Activated T-helper 1 cell treated with anti-CD3 and anti-CD28 coated beads, Interleukin-12 subunit alpha, Interleukin-12 subunit beta, Interleukin-2, Interleukin-4 antibody, amounts not matched to agents 30 ng/mL and 10 ng/mL and 1 ng/mL, durations not matched to agents 14 hours and 24 hours and 36 hours (primary cell): ENCODE results near the gene PERM1. TPM values are rescaled to one million over a fixed set of nuclear protein-coding genes. Genes with fewer than 3 reads are reported as not detected.
"Not testable (repeated sequence)": the region's sequence is repeated elsewhere in the genome, so short reads cannot be mapped to it uniquely, and the experiment has no call there.

Experiments
- DNase-seq: peaks from one replicate; pipeline ENCODE4 v3.0.0; 2021; ENCODE audit warnings: low spot score
- H3K27ac Mint-ChIP-seq: one replicate; pipeline ENCODE4 v1.8.0; 2021; ENCODE audit warnings: mild to moderate bottlenecking, mixed read lengths
- H3K27me3 Mint-ChIP-seq: one replicate; pipeline ENCODE4 v1.8.0; 2022; ENCODE audit warnings: mild to moderate bottlenecking, moderate library complexity, mixed read lengths; ENCODE audit not compliant: insufficient read depth
- H3K36me3 Mint-ChIP-seq: one replicate; pipeline ENCODE4 v1.8.0; 2021; ENCODE audit warnings: low read depth, mixed read lengths
- H3K4me1 Mint-ChIP-seq: one replicate; pipeline ENCODE4 v1.8.0; 2021; ENCODE audit warnings: low read depth, mixed read lengths
- H3K4me3 Mint-ChIP-seq: one replicate; pipeline ENCODE4 v1.8.0; 2021; ENCODE audit warnings: mild to moderate bottlenecking, moderate library complexity, mixed read lengths
- H3K9me3 Mint-ChIP-seq: one replicate; pipeline ENCODE4 v1.8.0; 2021; ENCODE audit warnings: mixed read lengths
- intact Hi-C: fragments of 100-400 bp; cut with micrococcal nuclease; formaldehyde crosslinking; loops from one replicate; pipeline ENCODE4 v1.15.1; 2024
- total RNA-seq: library from RNA; stranded (reverse); gene quantifications from 2 replicates; pipeline ENCODE4 v1.2.3, GENCODE V29; 2022

Gene PERM1
- total RNA-seq, 1 donor from 2014 or later: not detected

DNA sequence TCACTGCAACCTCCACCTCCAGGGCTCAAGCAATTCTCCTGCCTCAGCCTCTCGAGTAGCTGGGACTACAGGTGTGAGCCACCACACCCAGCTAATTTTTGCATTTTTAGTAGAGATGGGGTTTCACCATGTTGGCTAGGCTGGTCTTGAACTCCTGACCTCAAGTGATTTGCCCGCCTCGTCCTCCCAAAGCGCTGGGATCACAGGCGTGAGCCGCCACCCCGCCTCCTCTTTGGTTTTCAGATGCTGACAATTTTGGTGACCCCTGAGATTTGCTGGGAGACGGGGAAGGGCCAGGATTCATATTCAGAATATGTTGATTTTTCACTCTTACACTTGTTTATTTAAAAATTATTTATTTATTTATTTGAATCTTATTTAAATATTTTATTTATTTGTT is 28.2 kb upstream of the PERM1 start:
- H3K9me3 Mint-ChIP-seq, H3K27me3 Mint-ChIP-seq, DNase-seq, H3K36me3 Mint-ChIP-seq, intact Hi-C loops, H3K4me3 Mint-ChIP-seq, H3K27ac Mint-ChIP-seq: not testable (repeated sequence)
- peaks cover 30% of the 10 kb centered on the region for H3K4me1 Mint-ChIP-seq

DNA sequence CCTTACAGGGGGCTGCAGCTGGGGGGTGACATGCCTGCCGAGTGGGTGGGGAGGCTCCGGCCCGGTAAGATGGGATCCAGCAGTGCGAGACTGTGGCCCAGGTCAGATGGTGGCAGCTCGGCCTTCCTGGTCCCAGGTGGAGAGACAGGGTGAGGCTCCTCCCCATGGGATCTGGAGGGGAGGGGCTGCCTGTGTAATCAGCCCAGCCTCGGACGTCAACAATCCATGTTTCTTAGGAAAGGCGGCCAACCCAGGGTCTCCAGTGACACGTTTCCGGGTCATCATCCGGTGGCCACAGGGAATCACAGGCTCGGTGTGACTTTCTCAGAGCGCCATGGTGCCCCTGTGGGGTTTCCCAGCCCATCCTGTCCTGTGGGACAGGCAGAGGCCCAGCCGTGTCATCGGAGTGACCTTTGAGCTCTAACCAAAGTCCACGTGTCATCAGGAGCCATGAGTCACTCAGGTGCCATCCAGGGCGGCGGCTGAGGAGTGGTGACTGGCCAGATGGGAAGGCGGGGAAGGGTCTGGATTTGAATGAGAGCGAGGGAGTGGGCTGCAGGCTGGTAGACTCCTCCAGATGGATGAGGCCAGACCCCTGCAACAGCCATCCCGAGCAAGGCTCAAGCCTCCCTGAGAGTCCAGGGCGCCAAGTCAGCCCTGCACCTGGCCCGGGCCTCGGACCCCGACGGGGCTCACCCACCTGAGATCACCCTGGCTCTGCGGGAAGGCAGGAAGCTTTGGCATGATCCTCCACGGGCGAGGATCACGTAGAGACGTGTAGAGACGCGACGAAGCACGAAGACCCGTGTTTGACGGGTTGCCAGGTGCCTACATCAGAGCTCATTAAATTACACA is 24.6 kb upstream of the PERM1 start:
- intact Hi-C loops: no loop called here
- H3K4me1 Mint-ChIP-seq: peaks cover 11% of the 10 kb centered on the region
- no peak overlapping the region for H3K4me3 Mint-ChIP-seq
- H3K27ac Mint-ChIP-seq: no peak overlapping the region
- H3K27me3 Mint-ChIP-seq: peaks cover 29% of the 10 kb centered on the region
- no peaks in the 10 kb centered on the region for H3K9me3 Mint-ChIP-seq
- no peaks in the 10 kb centered on the region for H3K36me3 Mint-ChIP-seq
- no peak for DNase-seq

DNA sequence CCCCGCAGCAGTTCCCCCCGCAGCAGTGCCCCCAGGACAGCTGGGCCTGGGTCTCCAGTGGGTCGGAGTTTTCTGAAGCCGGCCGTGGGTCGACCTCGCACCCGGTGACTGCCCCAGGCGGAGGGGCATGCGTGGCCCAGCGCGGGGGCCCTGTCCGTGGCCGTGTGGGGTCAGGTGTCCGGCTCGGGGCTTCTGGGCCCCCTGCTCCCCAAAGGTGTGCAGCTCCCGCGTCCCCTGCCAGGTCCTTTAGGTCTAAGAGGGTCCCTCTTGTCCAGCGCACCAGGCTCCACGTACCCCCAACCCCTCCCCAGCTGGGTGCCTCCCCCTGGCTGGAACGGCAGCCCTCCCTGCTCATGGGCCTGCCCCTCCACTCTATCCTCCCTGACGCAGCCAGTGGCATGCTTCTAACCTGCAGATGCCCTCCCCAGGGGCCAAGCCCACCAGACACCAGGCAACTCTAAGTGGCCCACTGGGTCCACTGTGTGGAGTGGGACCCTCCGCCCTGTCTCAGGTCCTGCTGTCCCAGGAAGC is 23.9 kb upstream of the PERM1 start:
- peaks cover 29% of the 10 kb centered on the region for H3K27me3 Mint-ChIP-seq
- no peak overlapping the region for H3K27ac Mint-ChIP-seq
- no peak overlapping the region for H3K4me3 Mint-ChIP-seq
- intact Hi-C loops: no loop called here
- H3K4me1 Mint-ChIP-seq: peaks cover 11% of the 10 kb centered on the region
- no peaks in the 10 kb centered on the region for H3K36me3 Mint-ChIP-seq
- DNase-seq: no peak
- H3K9me3 Mint-ChIP-seq: no peaks in the 10 kb centered on the region

DNA sequence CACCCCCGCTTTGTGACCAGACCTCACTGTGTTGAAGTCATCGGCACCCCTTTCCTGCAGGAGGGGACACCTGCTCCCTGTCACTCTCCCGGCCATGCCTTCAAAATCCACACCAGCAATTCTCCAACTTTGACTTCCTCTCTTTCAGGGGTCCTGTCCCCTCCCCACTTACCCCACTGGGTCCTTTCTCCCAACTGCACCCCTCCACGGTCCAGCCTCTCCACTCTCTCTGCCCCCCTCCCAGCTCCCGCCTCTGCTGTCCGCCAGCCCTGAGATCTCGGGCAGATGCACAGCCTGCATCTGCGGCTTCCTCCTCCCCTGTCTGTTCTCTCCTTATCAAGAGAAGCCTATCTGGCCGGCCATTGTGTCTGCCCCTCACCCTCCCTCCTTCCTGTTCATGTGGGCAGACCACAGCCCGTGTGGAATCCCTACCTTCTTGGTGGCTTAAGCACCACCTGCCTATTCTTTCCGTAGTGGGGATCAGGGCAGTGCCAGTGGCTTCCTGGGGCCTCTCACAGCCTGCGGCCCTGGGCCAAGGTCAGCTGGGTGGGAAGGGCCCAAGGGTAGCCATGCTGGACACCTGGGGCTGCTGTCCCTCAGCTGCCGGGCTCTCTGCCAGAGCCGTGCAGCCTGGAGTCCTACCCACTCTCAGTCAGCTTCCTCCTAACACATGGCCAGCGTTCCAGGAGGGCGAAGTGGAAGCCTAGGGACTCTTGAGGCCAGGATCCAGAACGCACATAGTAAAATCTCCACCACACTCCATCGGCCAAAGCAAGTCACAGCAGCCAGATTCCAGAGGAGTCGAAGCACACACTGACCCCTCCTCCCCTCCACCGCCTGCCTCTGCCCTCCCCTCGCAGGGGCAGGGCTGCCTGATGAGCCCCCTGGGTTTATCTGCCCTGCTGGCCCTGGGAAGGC is 23.1 kb upstream of the PERM1 start:
- Mint-ChIP-seq H3K27me3 (peaks cover 29% of the 10 kb centered on the region), H3K4me1 (peaks cover 11% of the 10 kb centered on the region), H3K9me3 (no peaks in the 10 kb centered on the region), H3K36me3 (no peaks in the 10 kb centered on the region), H3K4me3 (peak overlapping the region; percentile 32), H3K27ac (no peak overlapping the region)
- no peak for DNase-seq
- intact Hi-C loops: no loop called here

- Mint-ChIP-seq H3K4me3 (no peak overlapping the region), H3K27me3 (peaks cover 29% of the 10 kb centered on the region), H3K36me3 (no peaks in the 10 kb centered on the region), H3K4me1 (peaks cover 11% of the 10 kb centered on the region), H3K9me3 (no peaks in the 10 kb centered on the region), H3K27ac (no peak overlapping the region)
- intact Hi-C loops: no loop called here
- DNase-seq: no peak
These were observed 22.5 kb upstream of the PERM1 start for GRCh38 chr1:1004420-1004779.

DNA sequence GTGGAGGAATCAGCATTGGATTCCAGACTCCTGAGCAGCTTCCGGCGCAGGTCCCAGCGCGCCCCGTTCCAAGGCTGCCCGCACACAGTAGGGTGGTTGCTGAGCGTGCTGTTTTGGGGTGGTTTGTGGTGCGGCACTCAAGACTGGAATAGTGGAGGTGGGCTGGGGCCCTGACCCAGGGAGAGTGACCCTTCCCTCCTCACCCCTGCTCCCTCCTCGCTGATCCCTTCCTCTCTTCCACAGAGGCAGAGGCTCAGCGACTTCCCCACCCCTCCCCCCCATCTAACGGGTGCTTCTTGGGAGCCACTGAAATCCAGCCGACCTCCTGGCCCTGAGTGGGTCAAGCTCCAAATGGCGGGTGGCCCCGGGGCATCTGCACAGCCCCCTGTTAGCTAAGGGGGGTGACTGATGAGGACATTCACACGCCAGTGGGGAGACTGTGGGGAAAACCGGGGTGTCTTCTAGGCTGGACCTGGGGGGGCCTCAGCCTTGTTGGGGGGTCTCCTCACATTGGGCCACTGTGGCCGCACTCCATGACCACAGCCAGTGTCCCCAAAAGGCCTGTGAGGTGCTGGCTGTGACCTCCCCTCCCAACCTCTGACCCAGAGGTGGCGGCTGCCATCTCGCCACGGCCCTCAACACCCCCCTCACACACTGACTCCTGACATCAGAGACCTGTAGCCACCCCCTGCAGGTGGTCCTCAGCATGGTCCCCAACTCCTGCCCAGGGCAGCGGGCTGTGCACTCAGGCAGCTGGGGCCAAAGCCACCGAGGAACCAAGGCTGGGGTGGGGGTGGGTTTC is 21.9 kb upstream of the PERM1 start:
- Mint-ChIP-seq H3K27me3 (peaks cover 25% of the 10 kb centered on the region), H3K4me1 (peaks cover 11% of the 10 kb centered on the region), H3K4me3 (no peak overlapping the region), H3K36me3 (no peaks in the 10 kb centered on the region), H3K9me3 (no peaks in the 10 kb centered on the region), H3K27ac (no peak overlapping the region)
- intact Hi-C loops: no loop called here
- no peak for DNase-seq

DNA sequence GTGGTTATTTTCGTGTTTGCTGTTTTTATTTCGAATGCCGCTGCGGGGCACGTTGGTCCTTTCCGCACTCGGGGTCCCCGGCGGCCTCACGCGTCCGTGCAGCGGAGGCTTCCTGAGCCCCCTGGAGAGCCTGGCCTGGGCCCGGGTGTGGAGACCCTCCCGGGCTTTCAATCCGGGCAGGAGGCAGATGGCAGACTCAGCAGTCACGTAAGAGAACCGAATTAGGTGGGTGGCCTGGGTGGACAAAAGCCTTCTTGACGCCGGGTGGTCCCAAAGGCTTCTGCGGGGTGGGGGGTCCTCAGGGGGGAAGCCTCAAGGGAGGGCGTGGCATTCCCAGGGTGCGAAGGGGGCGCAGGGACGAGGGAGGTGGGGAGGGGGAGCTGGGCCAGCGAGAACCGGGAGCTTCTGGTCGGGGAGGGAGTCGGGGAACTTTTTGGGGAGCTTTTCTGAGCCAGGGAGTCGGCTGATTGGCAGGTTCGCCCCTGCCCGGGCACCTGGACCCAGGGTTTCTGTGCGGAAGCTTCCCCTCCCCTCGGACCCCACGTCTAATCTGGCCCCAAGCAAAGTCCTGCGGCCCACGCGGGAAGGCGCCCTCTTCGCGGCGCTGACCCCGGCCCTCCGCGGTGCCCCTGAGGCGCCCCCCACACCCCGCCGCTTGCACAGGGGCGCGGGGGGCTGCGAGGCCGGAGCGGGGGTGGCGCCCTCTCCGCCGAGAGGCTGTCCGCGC is 19.3 kb upstream of the PERM1 start:
- H3K4me3 Mint-ChIP-seq: peak overlapping the region; percentile 66
- peaks cover 11% of the 10 kb centered on the region for H3K4me1 Mint-ChIP-seq
- H3K9me3 Mint-ChIP-seq: no peaks in the 10 kb centered on the region
- intact Hi-C loops: loop anchor here (2.0 kb wide), 1 partner anchor 16 kb away; no protein-coding TSS in a partner anchor
- no peaks in the 10 kb centered on the region for H3K36me3 Mint-ChIP-seq
- H3K27me3 Mint-ChIP-seq: peaks cover 30% of the 10 kb centered on the region
- DNase-seq: no peak
- H3K27ac Mint-ChIP-seq: peak overlapping the region; percentile 78

GRCh38 chr1:1000357-1001056 is 18.6 kb upstream of the PERM1 start:
- DNase-seq: peak; percentile 56
- peak overlapping the region; percentile 78 for H3K27ac Mint-ChIP-seq
- H3K4me3 Mint-ChIP-seq: peak overlapping the region; percentile 66
- peaks cover 34% of the 10 kb centered on the region for H3K27me3 Mint-ChIP-seq
- no peaks in the 10 kb centered on the region for H3K9me3 Mint-ChIP-seq
- intact Hi-C loops: loop anchor here (1.0 to 2.0 kb wide), 3 partner anchors 13 to 116 kb away; partner anchors contain the start of genes C1orf159 and ISG15
- H3K4me1 Mint-ChIP-seq: peaks cover 11% of the 10 kb centered on the region
- H3K36me3 Mint-ChIP-seq: no peaks in the 10 kb centered on the region

GRCh38 chr1:999725-1000356 is 17.9 kb upstream of the PERM1 start, which contains the start of gene HES4:
TSS of gene HES4 (minus strand) at chr1:1000097. CDS start at chr1:999973, 124 bp downstream.
- Mint-ChIP-seq H3K4me1 (peaks cover 5% of the 10 kb centered on the region), H3K4me3 (peak within 1 kb of the TSS; percentile 66), H3K9me3 (no peaks in the 10 kb centered on the region), H3K27ac (peak within 1 kb of the TSS; percentile 78), H3K36me3 (no peaks in the 10 kb centered on the region), H3K27me3 (peaks cover 33% of the 10 kb centered on the region)
- intact Hi-C loops: loop anchor here (1.0 to 2.0 kb wide), 3 partner anchors 13 to 116 kb away; partner anchors contain the start of genes C1orf159 and ISG15
- peak; percentile 45 for DNase-seq

DNA sequence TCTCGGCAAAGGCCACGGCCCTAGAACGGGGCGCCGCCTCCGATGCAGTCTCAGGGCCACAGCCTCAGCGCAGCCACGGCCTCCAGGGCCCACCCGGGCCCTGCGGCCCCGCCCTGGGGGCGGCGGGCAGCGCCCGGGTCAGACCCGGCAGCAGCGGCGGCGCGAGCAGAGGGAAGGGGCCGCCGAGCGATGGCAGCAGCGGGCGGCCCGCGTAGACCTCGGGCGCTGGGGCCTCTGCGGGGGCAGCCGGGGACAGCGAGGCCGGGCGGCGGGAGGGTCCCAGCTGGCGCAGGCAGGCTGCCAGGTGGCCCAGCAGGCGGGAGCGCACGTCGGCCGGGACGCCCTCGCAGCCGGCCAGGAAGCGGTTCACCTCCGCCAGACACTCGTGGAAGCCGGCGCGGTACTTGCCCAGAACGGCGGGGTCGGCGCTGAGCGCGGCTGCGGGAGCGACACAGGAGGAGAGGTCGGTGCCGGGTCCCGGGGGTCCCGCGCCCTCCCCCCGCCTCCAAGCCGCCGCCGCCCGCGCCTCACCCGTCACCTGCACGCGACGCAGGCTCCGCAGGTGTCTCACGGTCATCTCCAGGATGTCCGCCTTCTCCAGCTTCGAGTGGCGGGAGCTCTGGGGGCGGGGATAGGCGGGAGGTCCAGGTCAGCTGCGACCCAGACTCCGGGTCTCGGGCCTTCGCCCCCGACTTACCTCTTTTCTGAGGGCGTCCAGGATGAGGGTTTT is 17.3 kb upstream of the PERM1 start:
- Mint-ChIP-seq H3K36me3 (no peaks in the 10 kb centered on the region), H3K27ac (no peak overlapping the region), H3K4me3 (no peak overlapping the region), H3K4me1 (no peaks in the 10 kb centered on the region), H3K27me3 (peaks cover 32% of the 10 kb centered on the region), H3K9me3 (no peaks in the 10 kb centered on the region)
- intact Hi-C loops: no loop called here
- DNase-seq: no peak

GRCh38 chr1:998745-998994 is 16.8 kb upstream of the PERM1 start:
- Mint-ChIP-seq H3K9me3 (no peaks in the 10 kb centered on the region), H3K4me1 (no peaks in the 10 kb centered on the region), H3K36me3 (no peaks in the 10 kb centered on the region), H3K27ac (no peak overlapping the region), H3K27me3 (peaks cover 32% of the 10 kb centered on the region), H3K4me3 (no peak overlapping the region)
- DNase-seq: no peak
- intact Hi-C loops: no loop called here
